Midbrain (tissue), 1 donor: ENCODE data around the gene ATP7B.

Source experiments
- DNase-seq: peaks from one replicate; lab custom pipeline; 2025; lab: John Stamatoyannopoulos, UW

Gene ATP7B

GRCh38 chr13:51950722-51951121, 60.5 kb downstream of the ATP7B start:
- DNase-seq, result no peak

GRCh38 chr13:51946163-51946669, 65.0 kb downstream of the ATP7B start:
- no peak for DNase-seq

- no peak for DNase-seq
These were observed 66.1 kb downstream of the ATP7B start for GRCh38 chr13:51945149-51945548.

- no peak for DNase-seq
These were observed 66.8 kb downstream of the ATP7B start for GRCh38 chr13:51944428-51944827.

GRCh38 chr13:51943721-51944120, 67.5 kb downstream of the ATP7B start:
- DNase-seq, result no peak

- no peak for DNase-seq
These were observed 69.1 kb downstream of the ATP7B start for GRCh38 chr13:51942189-51942588.

- DNase-seq, result no peak
These were observed 72.8 kb downstream of the ATP7B start for GRCh38 chr13:51938454-51938853.

GRCh38 chr13:51937320-51938290, 73.6 kb downstream of the ATP7B start:
- no peak for DNase-seq

- no peak for DNase-seq
These were observed 75.7 kb downstream of the ATP7B start for GRCh38 chr13:51935326-51936171.

GRCh38 chr13:51934461-51935087, 76.7 kb downstream of the ATP7B start:
- DNase-seq, result no peak

- DNase-seq, result no peak
These were observed 77.7 kb downstream of the ATP7B start for GRCh38 chr13:51933466-51934058.

GRCh38 chr13:51932231-51932630, 79.0 kb downstream of the ATP7B start:
- DNase-seq, result no peak

GRCh38 chr13:51931606-51932005, 79.6 kb downstream of the ATP7B start:
- DNase-seq, result no peak

GRCh38 chr13:51929699-51930098, 81.6 kb downstream of the ATP7B start:
- DNase-seq, result no peak

GRCh38 chr13:51928231-51928630, 83.0 kb downstream of the ATP7B start:
- no peak for DNase-seq

GRCh38 chr13:51927129-51927528, 84.1 kb downstream of the ATP7B start:
- no peak for DNase-seq

- DNase-seq, result no peak
These were observed 84.7 kb downstream of the ATP7B start for GRCh38 chr13:51926528-51926885.

- no peak for DNase-seq
These were observed 85.3 kb downstream of the ATP7B start for GRCh38 chr13:51925865-51926527.

GRCh38 chr13:51924756-51925544, 86.3 kb downstream of the ATP7B start:
- no peak for DNase-seq

GRCh38 chr13:51923983-51924539, 87.2 kb downstream of the ATP7B start:
- no peak for DNase-seq
